Duodenal mucosa (tissue), 2 donors: ENCODE measurements around the gene ZNF22.
A peak's percentile ranks its signal among the peaks of the same experiment; 100 is the strongest.
"Not testable (repeated sequence)": the region's sequence is repeated elsewhere in the genome, so short reads cannot be mapped to it uniquely, and the experiment has no call there.

Experiments used
- H3K27ac ChIP-seq: one replicate; pipeline ENCODE4 v1.7.0; 2013; ENCODE audit warnings: low read depth, low read length
- H3K27me3 ChIP-seq, 2 donors: one replicate each; pipeline ENCODE4 v1.7.0; 2013; ENCODE audit warnings: low read length in 2 of 2, control low read depth in 1 of 2; ENCODE audit not compliant: insufficient read depth in 2 of 2, control insufficient read depth in 1 of 2
- H3K36me3 ChIP-seq, 2 donors: one replicate each; pipeline ENCODE4 v1.7.0; 2013; ENCODE audit warnings: low read length in 2 of 2, control low read depth in 1 of 2; ENCODE audit not compliant: insufficient read depth in 2 of 2, control insufficient read depth in 1 of 2
- H3K4me1 ChIP-seq, 2 donors: one replicate each; pipeline ENCODE4 v1.7.0; 2013; ENCODE audit warnings: low read length in 2 of 2, control low read depth in 1 of 2; ENCODE audit not compliant: insufficient read depth in 2 of 2, control insufficient read depth in 1 of 2
- H3K4me3 ChIP-seq, 2 donors: one replicate each; pipeline ENCODE4 v1.7.0; 2013; ENCODE audit warnings: low read length in 2 of 2, low read depth in 1 of 2
- H3K9ac ChIP-seq, 2 donors: one replicate each; pipeline ENCODE4 v1.7.0; 2013; ENCODE audit warnings: low read length in 2 of 2, low read depth in 1 of 2
- H3K9me3 ChIP-seq, 2 donors: one replicate each; pipeline ENCODE4 v1.7.0; 2013; ENCODE audit warnings: low read length in 2 of 2, control low read depth in 1 of 2; ENCODE audit not compliant: control insufficient read depth in 1 of 2

ZNF22 gene

DNA sequence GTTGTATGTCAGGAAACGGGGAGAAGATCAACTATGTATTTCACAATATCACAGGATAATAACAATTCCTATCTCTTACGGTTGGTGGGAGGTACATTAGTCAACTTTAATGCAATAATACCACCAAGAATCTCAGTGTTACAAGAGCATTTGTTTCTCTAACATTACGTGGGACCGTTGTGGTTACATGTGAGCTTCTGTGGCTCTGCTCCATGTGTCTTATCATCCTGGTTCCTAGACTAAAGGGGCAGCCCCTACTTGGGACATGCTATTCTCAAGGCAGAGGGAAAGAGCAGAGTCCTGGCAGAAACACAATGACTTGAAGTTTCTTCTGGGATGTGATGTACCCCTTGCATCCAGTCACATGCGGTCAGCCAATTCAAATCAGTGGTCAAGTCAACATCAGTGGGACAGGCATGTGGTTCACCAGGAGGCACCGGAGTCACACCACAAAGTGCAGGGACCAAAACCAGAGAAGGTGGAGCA, 2.5 kb upstream of the ZNF22 start:
- H3K27ac ChIP-seq: no peak overlapping the region
- H3K9me3 ChIP-seq: no peaks in the 10 kb centered on the region
- H3K36me3 ChIP-seq: peaks cover 4 to 11% of the 10 kb centered on the region in 2 donors
- no peak overlapping the region for H3K4me3 ChIP-seq
- no peaks in the 10 kb centered on the region for H3K27me3 ChIP-seq
- peaks cover 24 to 38% of the 10 kb centered on the region in 2 donors for H3K4me1 ChIP-seq
- H3K9ac ChIP-seq: no peak overlapping the region

DNA sequence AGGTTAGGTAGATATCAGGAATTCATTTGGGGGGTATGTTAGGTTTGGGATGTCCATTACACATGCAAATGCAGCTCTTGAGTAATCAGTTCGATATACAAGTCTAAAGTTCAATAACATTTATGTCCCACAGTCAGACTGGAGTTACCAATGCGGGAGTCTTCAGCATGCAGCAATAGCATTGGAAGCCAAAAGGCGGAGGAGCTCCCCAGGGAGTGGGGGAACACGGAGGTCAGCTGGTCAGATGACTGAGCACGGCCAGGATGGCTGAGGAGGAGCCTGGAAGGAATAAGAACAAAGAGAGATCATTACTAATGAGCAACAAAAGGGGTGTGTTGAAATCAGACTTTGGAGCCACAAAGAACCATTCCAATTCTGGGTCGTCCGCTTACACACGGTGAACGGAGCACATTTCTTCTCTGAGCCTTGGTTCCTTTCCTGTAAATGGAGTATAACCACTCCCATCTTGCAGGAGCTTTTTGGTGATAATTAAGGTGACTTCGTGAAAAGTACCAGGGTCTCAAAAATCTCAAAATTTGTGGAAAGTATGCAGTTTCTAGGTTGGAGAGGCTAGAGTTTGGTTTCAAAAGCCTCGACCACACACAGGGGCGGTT, 478 bp upstream of the ZNF22 start:
- H3K4me3 ChIP-seq: peak overlapping the region; percentile 44 to 86
- H3K9ac ChIP-seq: peak overlapping the region; percentile 67 to 91
- no peaks in the 10 kb centered on the region for H3K27me3 ChIP-seq
- H3K9me3 ChIP-seq: no peaks in the 10 kb centered on the region
- H3K36me3 ChIP-seq: peaks cover 3 to 9% of the 10 kb centered on the region in 2 donors
- peaks cover 24 to 35% of the 10 kb centered on the region in 2 donors for H3K4me1 ChIP-seq
- peak overlapping the region; percentile 92 for H3K27ac ChIP-seq

DNA sequence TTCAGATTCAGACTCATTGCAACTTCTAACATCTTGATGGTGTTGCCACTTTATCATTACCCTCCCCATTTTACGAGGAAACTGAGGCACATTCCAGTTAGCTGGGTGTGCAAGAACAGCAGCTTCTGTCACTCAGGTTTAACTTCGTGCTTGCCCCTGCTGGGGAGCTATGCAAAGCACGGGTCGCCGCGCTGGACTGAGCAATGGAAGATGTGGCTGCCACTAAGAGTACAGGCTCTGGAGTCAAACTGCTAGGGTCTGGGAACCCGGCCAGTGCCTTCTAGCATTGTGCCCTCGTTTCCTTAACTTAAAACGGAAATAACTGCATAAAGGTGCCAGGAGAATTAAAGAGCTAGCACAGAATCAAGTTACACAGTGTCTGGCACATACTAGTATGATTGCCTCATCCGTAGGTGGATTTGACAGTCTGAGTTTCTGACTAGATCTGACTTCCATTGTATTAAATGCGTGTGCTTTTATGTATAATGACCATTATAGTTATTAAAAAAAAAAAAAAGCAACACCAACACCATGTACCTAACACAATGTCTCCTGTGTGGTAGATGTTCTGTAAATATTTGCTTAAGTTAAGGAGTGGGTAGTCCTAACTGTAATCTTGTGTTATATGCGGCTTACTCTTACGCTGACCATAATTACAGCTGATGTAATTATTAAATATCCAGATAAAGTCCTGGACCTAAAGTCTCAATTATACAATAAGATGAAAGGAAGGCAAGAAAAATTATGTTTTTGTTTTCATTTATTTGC, 842 bp downstream of the ZNF22 start:
- H3K9ac ChIP-seq: peak overlapping the region; percentile 87 to 91
- peak overlapping the region; percentile 92 for H3K27ac ChIP-seq
- peaks cover 18 to 22% of the 10 kb centered on the region in 2 donors for H3K4me1 ChIP-seq
- H3K4me3 ChIP-seq: peak overlapping the region; percentile 86 to 90
- no peaks in the 10 kb centered on the region for H3K27me3 ChIP-seq
- H3K9me3 ChIP-seq: no peaks in the 10 kb centered on the region
- peaks cover 3 to 9% of the 10 kb centered on the region in 2 donors for H3K36me3 ChIP-seq

DNA sequence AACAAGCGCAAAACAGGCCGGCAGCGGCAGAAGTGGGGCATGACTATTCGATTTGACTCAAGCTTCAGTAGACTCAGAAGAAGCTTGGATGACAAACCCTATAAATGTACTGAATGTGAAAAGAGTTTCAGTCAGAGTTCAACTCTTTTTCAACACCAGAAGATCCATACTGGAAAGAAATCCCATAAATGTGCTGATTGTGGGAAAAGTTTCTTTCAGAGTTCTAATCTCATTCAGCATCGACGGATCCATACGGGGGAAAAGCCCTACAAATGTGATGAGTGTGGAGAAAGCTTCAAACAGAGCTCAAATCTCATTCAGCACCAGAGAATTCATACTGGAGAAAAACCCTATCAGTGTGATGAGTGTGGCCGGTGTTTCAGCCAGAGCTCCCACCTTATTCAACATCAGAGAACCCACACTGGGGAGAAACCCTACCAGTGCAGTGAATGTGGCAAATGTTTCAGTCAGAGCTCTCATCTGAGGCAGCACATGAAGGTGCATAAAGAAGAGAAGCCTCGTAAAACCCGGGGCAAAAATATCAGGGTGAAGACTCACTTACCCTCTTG, 2.8 kb downstream of the ZNF22 start:
- H3K9ac ChIP-seq: no peak overlapping the region
- H3K27me3 ChIP-seq: no peaks in the 10 kb centered on the region
- no peak overlapping the region for H3K4me3 ChIP-seq
- H3K36me3 ChIP-seq: peaks cover 3 to 9% of the 10 kb centered on the region in 2 donors
- H3K27ac ChIP-seq: no peak overlapping the region
- no peaks in the 10 kb centered on the region for H3K9me3 ChIP-seq
- peaks cover 13 to 17% of the 10 kb centered on the region in 2 donors for H3K4me1 ChIP-seq

DNA sequence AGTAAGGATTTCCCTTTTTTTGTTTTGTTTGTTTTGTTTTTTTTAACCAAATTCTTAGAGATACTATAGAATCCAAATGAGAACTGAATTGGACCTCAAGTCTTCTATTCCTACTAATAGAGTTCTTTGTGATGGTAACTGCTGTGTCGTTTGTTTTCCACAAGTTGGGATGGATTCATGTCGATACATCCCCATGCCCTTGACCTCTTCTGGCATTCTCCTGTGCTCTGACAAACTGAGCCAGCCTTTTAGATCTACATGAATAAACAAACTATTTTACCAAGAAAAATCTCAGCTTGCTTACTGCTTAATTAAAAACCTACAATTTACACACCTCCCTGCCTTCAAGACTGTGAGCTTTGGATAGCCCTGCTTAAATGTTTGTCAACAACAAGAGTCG, 3.9 kb downstream of the ZNF22 start:
- peaks cover 3 to 9% of the 10 kb centered on the region in 2 donors for H3K36me3 ChIP-seq
- no peak overlapping the region for H3K4me3 ChIP-seq
- H3K9ac ChIP-seq: no peak overlapping the region
- no peaks in the 10 kb centered on the region for H3K27me3 ChIP-seq
- peaks cover 13 to 17% of the 10 kb centered on the region in 2 donors for H3K4me1 ChIP-seq
- H3K9me3 ChIP-seq: no peaks in the 10 kb centered on the region
- H3K27ac ChIP-seq: no peak overlapping the region

DNA sequence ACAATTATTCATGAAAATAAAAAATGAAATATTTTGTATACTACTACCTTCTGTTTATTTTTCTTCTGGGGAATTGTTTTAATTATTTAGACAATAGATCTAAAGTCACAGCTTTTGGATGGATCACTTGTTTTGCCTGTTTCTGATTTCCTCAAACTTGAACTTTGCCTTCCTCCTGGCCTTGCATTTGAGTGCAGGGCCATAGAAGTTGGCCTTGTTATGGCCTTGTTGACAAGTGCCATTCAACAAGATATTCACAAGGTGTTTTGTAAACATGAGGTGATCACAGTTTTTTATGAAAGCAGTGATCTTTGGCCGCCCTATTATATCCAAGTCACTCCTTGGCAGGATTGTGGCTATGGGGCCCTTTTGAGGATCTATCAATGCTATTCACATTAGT, 4.6 kb downstream of the ZNF22 start:
- Histone ChIP-seq H3K9ac (no peak overlapping the region), H3K4me1 (peaks cover 10 to 12% of the 10 kb centered on the region in 2 donors), H3K27ac (no peak overlapping the region), H3K9me3 (no peaks in the 10 kb centered on the region), H3K36me3 (peaks cover 3 to 9% of the 10 kb centered on the region in 2 donors), H3K4me3 (no peak overlapping the region), H3K27me3 (no peaks in the 10 kb centered on the region)

DNA sequence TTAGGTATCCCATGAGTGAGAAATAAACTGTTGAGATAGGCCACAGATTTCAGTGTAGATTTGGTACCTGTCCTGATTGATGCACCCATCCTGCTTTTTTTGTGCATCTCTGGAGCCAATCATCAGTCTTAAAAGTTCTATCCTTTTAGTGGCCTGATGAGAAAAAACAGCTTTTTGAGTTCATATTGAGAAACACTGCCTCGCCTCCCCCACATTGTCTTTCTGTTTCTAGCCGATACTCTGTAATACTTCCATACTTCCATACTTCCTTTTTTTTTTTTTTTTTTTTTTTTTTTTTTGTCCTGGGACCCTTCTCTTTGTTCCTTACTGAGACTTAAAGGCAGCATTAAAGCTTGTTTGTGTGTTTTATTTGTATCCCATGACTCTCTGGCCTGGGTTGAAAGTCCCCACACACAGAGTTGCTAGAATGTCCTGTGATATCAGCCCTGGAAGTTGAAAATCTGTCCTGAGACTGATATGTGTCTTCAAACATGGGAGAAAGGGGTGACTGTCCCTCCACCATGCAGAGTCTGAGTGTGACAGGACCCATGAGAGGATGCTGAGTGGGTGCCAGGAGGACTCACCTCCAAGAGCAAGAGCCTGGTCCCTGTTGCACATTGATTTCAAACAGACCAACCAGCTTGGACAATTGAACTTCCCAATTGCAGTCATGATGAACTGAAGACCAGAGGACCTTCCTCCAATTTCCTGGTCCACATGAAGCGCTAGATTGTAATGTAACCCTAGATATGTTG, 5.7 kb downstream of the ZNF22 start:
- Histone ChIP-seq H3K27me3 (no peaks in the 10 kb centered on the region), H3K4me1 (peaks cover 6 to 10% of the 10 kb centered on the region in 2 donors), H3K4me3 (no peak overlapping the region), H3K36me3 (peaks cover 3 to 9% of the 10 kb centered on the region in 2 donors), H3K9ac (no peak overlapping the region), H3K27ac (no peak overlapping the region), H3K9me3 (no peaks in the 10 kb centered on the region)

DNA sequence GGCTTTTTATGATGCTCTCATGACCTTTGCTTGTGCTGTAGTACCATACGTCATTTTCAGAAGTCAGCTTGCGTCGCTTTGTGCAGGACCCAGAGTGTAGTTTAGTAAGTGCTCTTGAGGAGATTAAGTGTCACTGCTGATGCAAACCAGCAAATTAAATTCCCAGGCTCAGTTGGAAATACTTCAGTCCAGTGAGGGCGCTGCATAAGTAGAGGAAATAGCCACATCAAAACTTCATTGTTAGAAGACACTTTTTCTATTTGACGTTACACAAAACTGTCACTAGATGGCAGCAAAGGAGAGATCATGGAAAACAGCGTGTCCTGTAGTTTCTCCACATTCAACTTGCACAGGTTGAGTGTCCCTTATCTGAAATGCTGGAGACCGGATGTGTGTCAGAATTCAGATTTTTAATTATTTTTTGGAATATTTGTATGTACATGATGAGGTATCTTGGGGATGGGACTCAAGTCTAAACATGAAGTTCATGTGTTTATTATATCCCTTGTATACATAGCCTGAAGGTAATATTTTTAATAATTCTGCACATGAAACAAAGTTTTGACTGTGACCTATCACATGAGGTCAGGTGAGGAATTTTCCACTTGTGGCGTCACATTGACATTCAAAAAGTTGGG, 7.9 kb downstream of the ZNF22 start:
- H3K36me3 ChIP-seq: peaks cover 3 to 6% of the 10 kb centered on the region in 2 donors
- no peaks in the 10 kb centered on the region for H3K9me3 ChIP-seq
- no peaks in the 10 kb centered on the region for H3K27me3 ChIP-seq
- no peaks in the 10 kb centered on the region for H3K4me1 ChIP-seq
- no peak overlapping the region for H3K4me3 ChIP-seq
- no peak overlapping the region for H3K27ac ChIP-seq
- no peak overlapping the region for H3K9ac ChIP-seq

DNA sequence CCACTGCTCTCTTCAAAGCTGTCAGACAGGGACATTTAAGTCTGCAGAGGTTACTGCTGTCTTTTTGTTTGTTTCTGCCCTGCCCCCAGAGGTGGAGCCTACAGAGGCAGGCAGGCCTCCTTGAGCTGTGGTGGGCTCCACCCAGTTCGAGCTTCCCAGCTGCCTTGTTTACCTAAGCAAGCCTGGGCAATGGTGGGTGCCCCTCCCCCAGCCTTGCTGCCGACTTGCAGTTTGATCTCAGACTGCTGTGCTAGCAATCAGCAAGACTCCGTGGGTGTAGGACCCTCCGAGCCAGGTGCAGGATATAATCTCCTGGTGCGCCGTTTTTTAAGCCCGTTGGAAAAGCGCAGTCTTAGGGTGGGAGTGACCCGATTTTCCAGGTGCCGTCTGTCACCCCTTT, 13.8 kb downstream of the ZNF22 start:
- not testable (repeated sequence) for H3K9ac ChIP-seq, H3K27ac ChIP-seq, H3K36me3 ChIP-seq

More for the DNA sequence above, 13.8 kb downstream of the ZNF22 start:
- not testable (repeated sequence) for H3K4me3 ChIP-seq, H3K9me3 ChIP-seq, H3K27me3 ChIP-seq, H3K4me1 ChIP-seq
